Activated B cell treated with CpG ODN at 0.5 μM for 24 hours (primary cell): ENCODE data around the gene VEZF1. TPM values are rescaled to one million over a fixed set of nuclear protein-coding genes. Genes with fewer than 3 reads are reported as not detected.

Source experiments
- ATAC-seq: fragments of 200-7000 bp; cut with Tn5 transposase; one replicate; pipeline ENCODE4 v1.10.0; 2021; ENCODE audit warnings: low read depth, mild to moderate bottlenecking, moderate library complexity
- CTCF ChIA-PET: fragments of 350-600 bp; sonication (Branson Sonifier 250); formaldehyde crosslinking; loops from one replicate; lab custom pipeline; 2021; ENCODE audit warnings: antibody characterized with exemption; lab: Charles Lee
- POLR2A ChIA-PET: fragments of 350-600 bp; sonication (Branson Sonifier 250); formaldehyde crosslinking; loops from one replicate; lab custom pipeline; 2021; ENCODE audit warnings: antibody characterized with exemption; lab: Charles Lee
- DNase-seq: peaks from one replicate; pipeline ENCODE4 v3.0.0; 2022
- H3K27ac Mint-ChIP-seq: one replicate; pipeline ENCODE4 v1.8.0; 2020; ENCODE audit warnings: mixed read lengths
- H3K27me3 Mint-ChIP-seq: one replicate; pipeline ENCODE4 v1.8.0; 2021; ENCODE audit warnings: mixed read lengths
- H3K36me3 Mint-ChIP-seq: one replicate; pipeline ENCODE4 v1.8.0; 2021; ENCODE audit warnings: low read depth, mixed read lengths
- H3K4me1 Mint-ChIP-seq: one replicate; pipeline ENCODE4 v1.8.0; 2021; ENCODE audit warnings: mixed read lengths
- H3K4me3 Mint-ChIP-seq: one replicate; pipeline ENCODE4 v1.8.0; 2020; ENCODE audit warnings: mild to moderate bottlenecking, mixed read lengths
- H3K9me3 Mint-ChIP-seq: one replicate; pipeline ENCODE4 v1.8.0; 2020; ENCODE audit warnings: mixed read lengths
- CTCF ChIP-seq: fragments of 200-600 bp; IDR thresholded peaks from one replicate; pipeline ENCODE4 v1.8.0; 2022; ENCODE audit warnings: antibody characterized with exemption, mild to moderate bottlenecking
- intact Hi-C: fragments of 100-400 bp; cut with micrococcal nuclease; formaldehyde crosslinking; loops from one replicate; pipeline ENCODE4 v1.15.1; 2024
- total RNA-seq: library from RNA; stranded (reverse); gene quantifications from 2 replicates; pipeline ENCODE4 v1.2.3, GENCODE V29; 2022

Gene VEZF1
- total RNA-seq, 1 donor from 2014 or later = 45.1 TPM

DNA sequence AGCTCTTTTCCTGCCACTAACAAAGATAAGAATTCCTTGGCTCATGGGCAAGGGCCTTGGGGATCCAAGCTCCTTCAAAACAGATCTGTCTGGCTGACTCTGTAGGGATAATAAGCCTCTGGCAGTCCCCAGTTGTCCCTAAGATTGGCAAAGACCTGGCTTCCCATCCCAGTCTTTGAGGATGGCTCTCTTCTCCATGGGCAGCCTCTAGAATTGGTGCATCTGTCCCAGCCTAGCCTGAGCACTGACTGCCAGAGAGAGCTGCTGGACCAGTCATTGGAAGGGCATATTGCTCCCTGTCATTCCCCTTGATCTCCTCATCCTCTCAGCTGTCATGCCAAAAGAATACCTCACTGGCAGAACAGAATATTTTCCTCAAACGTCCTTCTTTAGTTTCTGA lies 19.6 kb downstream of the VEZF1 start:
- Mint-ChIP-seq H3K4me1 (no peaks in the 10 kb centered on the region), H3K27me3 (peaks cover 18% of the 10 kb centered on the region), H3K4me3 (no peak overlapping the region), H3K9me3 (no peaks in the 10 kb centered on the region), H3K27ac (no peak overlapping the region), H3K36me3 (peaks cover 16% of the 10 kb centered on the region)
- intact Hi-C loops = no loop called here
- TF ChIP-seq CTCF = no peak
- ChIA-PET CTCF (no interaction called here), POLR2A (interaction anchor here (1.1 kb wide), 1 partner anchor 13 kb away, joined by 3 read pairs; no protein-coding TSS in a partner anchor)
- ATAC-seq = no peak
- no peak for DNase-seq

DNA sequence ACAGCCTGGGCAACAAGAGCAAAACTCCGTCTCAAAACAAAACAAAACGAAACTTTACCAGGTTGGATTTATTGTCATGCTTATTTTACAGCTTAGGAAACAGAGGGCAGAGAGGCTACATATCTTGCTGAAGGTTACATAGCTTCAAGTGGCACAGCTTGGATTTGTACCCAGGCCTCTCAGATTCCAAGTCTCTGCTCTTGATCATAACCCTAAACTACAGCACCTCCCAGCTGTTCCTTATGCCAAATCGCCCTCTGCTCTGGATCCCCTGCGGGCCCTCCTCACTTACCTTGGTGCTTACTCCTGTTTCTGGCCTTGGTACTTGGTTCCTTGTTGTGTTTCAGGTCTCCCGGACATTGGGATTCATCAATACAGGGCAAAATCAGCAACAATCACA lies 21.2 kb downstream of the VEZF1 start:
- CTCF ChIA-PET = no interaction called here

GRCh38 chr17:57966246-57966645 lies 21.8 kb downstream of the VEZF1 start:
- H3K4me3 Mint-ChIP-seq = no peak overlapping the region
- no peaks in the 10 kb centered on the region for H3K4me1 Mint-ChIP-seq
- ChIA-PET POLR2A (no interaction called here), CTCF (no interaction called here)
- peaks cover 31% of the 10 kb centered on the region for H3K27me3 Mint-ChIP-seq
- TF ChIP-seq CTCF = no peak
- no peaks in the 10 kb centered on the region for H3K36me3 Mint-ChIP-seq
- H3K9me3 Mint-ChIP-seq = no peaks in the 10 kb centered on the region
- H3K27ac Mint-ChIP-seq = no peak overlapping the region
- intact Hi-C loops = no loop called here
- DNase-seq = no peak
- no peak for ATAC-seq

More for the DNA sequence above, 21.2 kb downstream of the VEZF1 start:
- peaks cover 30% of the 10 kb centered on the region for H3K27me3 Mint-ChIP-seq
- no peak for TF ChIP-seq CTCF
- H3K36me3 Mint-ChIP-seq = peaks cover 5% of the 10 kb centered on the region
- POLR2A ChIA-PET = no interaction called here
- no peak for DNase-seq
- H3K27ac Mint-ChIP-seq = no peak overlapping the region
- ATAC-seq = no peak
- intact Hi-C loops = no loop called here
- no peak overlapping the region for H3K4me3 Mint-ChIP-seq
- no peaks in the 10 kb centered on the region for H3K4me1 Mint-ChIP-seq
- no peaks in the 10 kb centered on the region for H3K9me3 Mint-ChIP-seq

- H3K36me3 Mint-ChIP-seq = no peaks in the 10 kb centered on the region
- intact Hi-C loops = no loop called here
- POLR2A ChIA-PET = no interaction called here
- CTCF ChIA-PET = no interaction called here
- no peak for DNase-seq
- H3K4me1 Mint-ChIP-seq = no peaks in the 10 kb centered on the region
- no peak for ATAC-seq
- no peak overlapping the region for H3K27ac Mint-ChIP-seq
- no peak for TF ChIP-seq CTCF
- no peak overlapping the region for H3K4me3 Mint-ChIP-seq
- H3K9me3 Mint-ChIP-seq = no peaks in the 10 kb centered on the region
- H3K27me3 Mint-ChIP-seq = peaks cover 37% of the 10 kb centered on the region
These were observed 22.4 kb downstream of the VEZF1 start for GRCh38 chr17:57965521-57966160.

DNA sequence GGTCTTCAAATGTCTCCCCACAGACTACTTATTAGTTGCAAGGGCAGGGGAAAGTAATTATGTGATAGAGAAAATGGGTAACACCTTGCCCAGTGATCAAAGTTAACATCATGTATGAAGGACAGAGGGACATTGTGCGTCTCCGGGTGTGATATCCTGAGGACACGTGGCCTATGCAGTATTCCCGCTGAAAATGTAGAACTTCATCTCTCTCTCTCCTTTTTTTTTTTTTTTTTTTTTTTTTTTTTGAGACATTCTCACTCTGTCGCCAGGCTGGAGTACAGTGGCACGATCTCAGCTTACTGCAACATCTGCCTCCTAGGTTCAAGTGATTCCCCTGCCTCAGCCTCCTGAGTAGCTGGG lies 24.9 kb downstream of the VEZF1 start:
- Mint-ChIP-seq H3K4me1 (no peaks in the 10 kb centered on the region), H3K9me3 (no peaks in the 10 kb centered on the region), H3K4me3 (no peak overlapping the region), H3K36me3 (no peaks in the 10 kb centered on the region), H3K27me3 (peaks cover 40% of the 10 kb centered on the region), H3K27ac (no peak overlapping the region)
- no peak for TF ChIP-seq CTCF
- intact Hi-C loops = no loop called here
- ATAC-seq (no peak), DNase-seq (no peak)
- CTCF ChIA-PET = no interaction called here
- POLR2A ChIA-PET = no interaction called here
